MM.1S (cell line): Measurements from ENCODE around the gene HOMER2.

ENCODE experiments used
- EZH2phosphoT487 ChIP-seq: fragments of 300-600 bp; sonication (generic); IDR thresholded peaks from 2 replicates; pipeline ENCODE4 v1.6.1; 2018; ENCODE audit warnings: antibody characterized with exemption, low read length
- TF ChIP-seq, protein P1 (sequence below): fragments of 300-600 bp; sonication (generic); IDR thresholded peaks from 2 replicates; pipeline ENCODE4 v1.5.1; 2016; ENCODE audit warnings: antibody characterized with exemption, low read length, mixed read lengths

DNA sequence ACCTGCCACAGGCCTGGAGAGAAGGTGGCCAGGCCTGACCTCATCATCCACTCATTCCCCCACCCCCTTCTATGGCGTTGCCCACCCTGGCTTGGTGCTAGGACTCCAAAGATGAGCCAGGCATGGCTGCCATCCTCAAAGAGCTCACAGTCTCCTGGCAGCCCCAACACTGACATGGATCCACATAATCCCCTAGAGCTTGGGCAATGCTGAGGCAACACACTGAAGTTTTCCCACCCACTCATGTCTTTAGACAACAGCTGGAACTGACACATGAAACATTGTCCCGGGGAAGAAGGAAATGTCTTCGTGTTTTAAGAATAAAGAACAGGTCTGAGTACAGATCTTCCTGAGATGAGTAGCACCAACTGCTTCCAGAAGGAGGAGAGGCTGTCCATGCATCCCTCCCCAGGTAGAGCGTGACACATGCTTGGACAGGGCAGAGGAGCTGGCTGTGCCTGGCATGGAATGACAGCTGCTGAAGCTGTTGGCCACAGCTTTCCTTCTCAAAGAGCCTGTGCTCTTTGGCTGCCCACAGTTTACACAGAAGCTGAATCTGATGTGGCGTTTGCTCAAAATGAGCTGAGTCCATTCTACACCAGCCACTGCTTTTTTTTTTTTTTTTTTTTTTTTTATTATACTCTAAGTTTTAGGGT is 70.1 kb downstream of the HOMER2 start:
- TF ChIP-seq, protein P1, sequence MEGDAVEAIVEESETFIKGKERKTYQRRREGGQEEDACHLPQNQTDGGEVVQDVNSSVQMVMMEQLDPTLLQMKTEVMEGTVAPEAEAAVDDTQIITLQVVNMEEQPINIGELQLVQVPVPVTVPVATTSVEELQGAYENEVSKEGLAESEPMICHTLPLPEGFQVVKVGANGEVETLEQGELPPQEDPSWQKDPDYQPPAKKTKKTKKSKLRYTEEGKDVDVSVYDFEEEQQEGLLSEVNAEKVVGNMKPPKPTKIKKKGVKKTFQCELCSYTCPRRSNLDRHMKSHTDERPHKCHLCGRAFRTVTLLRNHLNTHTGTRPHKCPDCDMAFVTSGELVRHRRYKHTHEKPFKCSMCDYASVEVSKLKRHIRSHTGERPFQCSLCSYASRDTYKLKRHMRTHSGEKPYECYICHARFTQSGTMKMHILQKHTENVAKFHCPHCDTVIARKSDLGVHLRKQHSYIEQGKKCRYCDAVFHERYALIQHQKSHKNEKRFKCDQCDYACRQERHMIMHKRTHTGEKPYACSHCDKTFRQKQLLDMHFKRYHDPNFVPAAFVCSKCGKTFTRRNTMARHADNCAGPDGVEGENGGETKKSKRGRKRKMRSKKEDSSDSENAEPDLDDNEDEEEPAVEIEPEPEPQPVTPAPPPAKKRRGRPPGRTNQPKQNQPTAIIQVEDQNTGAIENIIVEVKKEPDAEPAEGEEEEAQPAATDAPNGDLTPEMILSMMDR: no peak
- TF ChIP-seq EZH2phosphoT487: no peak
